Stimulated activated CD4-positive, alpha-beta T cell treated with anti-CD3 and anti-CD28 coated beads, Interleukin-12 subunit alpha, Interleukin-12 subunit beta, amount 100 ng/mL, for 24 hours (primary cell): ENCODE results near the gene TAF9.
"Not testable (repeated sequence)": the region's sequence is repeated elsewhere in the genome, so short reads cannot be mapped to it uniquely, and the experiment has no call there.

Experiments used
- DNase-seq, 2 experiments: peaks; one replicate each; pipeline ENCODE4 v3.0.0-alpha.2; 2020; ENCODE audit warnings: low read depth in 2 of 2

The TAF9 gene

DNA sequence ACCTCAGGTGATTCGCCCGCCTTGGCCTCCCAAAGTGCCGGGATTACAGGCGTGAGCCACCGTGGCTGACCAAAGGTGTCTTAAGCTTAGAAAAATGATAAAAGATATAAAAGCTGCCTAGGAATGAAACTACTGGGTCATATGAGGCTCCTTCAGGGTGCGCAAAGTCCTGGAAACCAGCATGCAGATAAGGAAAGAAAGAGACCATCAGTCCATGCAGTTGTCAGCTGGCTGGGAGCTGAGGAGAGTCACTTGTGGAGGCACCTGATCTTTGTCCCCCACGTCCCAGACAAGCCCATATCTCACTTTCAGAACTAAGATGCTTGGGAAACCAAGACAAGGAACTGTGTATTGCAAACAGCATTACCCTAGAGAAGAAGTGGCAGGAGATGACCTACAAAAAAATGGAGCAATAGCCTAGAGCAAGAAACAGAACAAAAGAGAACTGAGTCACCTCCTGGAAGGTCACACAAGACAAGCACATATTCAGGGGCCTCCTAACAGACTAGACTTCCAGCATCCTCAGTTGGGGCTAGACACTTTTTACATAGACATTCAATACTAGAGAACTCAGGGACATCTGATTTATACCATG is 33.9 kb downstream of the TAF9 start:
- DNase-seq: no peak

GRCh38 chr5:69334793-69335268 is 34.5 kb downstream of the TAF9 start:
- peak; percentile 40 to 69 for DNase-seq

- DNase-seq: not testable (repeated sequence)
These were observed 35.5 kb downstream of the TAF9 start for GRCh38 chr5:69333668-69334315.

DNA sequence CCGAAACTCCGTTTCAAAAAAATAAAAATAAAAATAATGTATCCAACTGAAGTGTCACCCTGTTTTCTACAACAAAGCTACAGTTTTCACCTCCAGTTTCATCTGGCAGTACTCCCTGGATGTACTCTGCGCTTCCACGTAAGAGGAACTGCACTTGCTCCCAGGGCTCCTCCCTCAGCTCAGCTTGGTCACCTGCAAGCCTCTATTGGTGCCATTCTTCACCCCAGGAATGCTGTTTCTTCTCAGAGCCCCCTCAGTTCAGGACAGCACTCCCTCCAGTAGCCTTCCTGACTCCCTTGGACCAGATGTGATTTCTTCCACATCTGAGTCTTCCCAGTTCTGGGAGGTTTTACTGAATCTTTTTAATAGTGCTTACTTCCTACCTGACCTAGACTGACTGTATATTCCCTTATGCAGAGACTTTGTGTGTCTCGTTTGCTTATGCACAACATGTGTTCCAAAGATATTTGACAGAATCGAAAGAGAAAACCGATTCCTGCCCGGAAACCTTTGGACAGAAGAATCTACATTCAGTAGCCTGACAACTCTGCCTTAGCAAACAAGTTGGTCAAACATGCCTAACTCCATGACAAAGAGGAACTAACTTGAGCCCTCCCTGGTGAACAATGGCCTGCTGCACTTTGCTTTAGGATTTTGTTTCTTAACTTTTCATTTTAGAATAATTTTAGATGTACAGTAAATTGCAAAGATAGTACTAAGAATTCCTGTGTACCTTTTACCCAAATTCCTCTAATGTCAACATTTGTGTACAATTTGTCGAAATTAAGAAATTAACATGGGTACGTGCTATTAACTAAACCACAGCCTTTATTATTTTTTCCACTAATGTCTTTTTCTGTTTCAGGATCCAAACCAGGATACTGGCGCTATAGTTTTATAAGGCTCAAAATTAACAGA is 37.5 kb downstream of the TAF9 start:
- DNase-seq: no peak

GRCh38 chr5:69329905-69330489 is 39.3 kb downstream of the TAF9 start:
- DNase-seq: no peak

DNA sequence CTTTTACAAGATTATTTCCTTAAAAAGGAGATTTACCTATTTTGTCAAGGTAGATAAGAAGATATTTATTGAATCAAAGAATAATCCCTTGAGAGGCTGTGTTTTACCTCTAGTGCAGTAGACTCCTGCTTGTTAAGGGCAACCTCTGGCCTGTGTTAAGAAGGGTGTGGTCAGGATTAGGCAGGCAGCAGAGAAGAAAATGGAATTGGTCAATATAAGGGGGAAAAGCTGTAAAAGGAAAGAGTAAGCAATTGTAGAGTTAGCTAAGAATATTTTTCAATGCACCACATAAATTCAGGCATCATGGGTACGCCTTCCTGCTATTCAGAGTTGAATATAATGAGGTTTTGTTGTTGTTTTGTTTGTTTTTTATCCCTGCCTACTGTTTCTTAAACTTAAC is 43.0 kb downstream of the TAF9 start:
- no peak for DNase-seq

DNA sequence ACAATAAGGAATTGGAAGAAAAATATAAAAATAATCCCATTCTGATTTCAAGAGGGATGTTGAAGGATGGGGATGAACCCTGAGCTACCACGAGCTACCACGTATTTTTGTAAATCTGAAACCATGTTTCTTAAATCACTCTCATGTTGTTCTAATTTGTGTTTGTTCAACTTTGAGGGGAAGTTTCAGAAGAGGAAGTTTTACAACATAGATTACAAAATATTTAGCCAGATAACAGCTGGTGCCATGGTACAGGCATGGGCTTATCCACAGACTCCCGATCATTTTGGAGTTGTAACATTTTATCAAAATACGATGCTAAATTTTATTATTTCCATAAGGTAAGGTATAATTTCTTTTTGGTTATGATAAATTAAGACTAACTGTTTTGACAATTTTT is 51.9 kb downstream of the TAF9 start:
- DNase-seq: no peak

DNA sequence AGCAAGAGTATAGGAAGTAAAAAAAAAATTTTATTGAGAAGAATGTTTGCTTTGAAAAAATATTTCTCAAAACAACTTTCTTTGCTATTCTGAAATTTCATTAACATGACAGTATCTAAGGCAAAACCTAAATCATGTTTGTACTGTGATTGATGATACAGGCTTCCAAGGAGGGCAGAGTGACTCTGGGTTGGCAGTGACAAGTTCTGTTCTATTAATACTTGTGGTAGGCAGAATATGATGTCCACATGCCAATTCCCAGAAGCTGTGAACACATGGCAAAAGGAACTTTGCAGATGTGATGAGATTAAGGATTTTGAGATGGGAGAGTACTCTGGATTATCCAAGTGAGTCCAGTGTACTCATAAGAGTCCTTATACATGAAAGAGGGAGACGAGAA is 53.3 kb downstream of the TAF9 start:
- no peak for DNase-seq
